OCI-LY7 (cell line): ENCODE results near the gene PTPRM. TPM values are rescaled to one million over a fixed set of nuclear protein-coding genes. Genes with fewer than 3 reads are reported as not detected.

Source experiments
- BruUV-seq: library from RNA; stranded (reverse); fragments of 400-500 nt; replicated peaks from 2 replicates; lab custom pipeline; 2021; lab: Mats Ljungman, UMichigan
- CTCF ChIA-PET: fragments of 300-600 bp; sonication (Branson Sonifier 250); formaldehyde crosslinking; loops from one replicate; lab custom pipeline; 2022; ENCODE audit warnings: antibody characterized with exemption; ENCODE audit not compliant: unreplicated experiment; lab: Charles Lee
- POLR2A ChIA-PET: fragments of 300-600 bp; sonication (Branson Sonifier 250); formaldehyde crosslinking; loops from one replicate; lab custom pipeline; 2022; ENCODE audit warnings: antibody characterized with exemption; lab: Charles Lee
- DNase-seq: peaks from one replicate; pipeline ENCODE4 v3.0.0-alpha.2; 2015; ENCODE audit warnings: low spot score
- H2AFZ ChIP-seq: fragments of 200-600 bp; sonication (generic), shearing (Covaris generic); 2 replicates; pipeline ENCODE4 v1.6.1; 2014; ENCODE audit warnings: mild to moderate bottlenecking, antibody characterized with exemption, low read length, moderate library complexity
- H3K27ac ChIP-seq: fragments of 200-600 bp; sonication (generic); 2 replicates; pipeline ENCODE4 v1.5.1; 2014; ENCODE audit warnings: mixed run types, low read depth, mild to moderate bottlenecking, moderate library complexity, low read length, inconsistent platforms; ENCODE audit not compliant: poor library complexity, severe bottlenecking
- H3K36me3 ChIP-seq: fragments of 200-600 bp; sonication (generic); 2 replicates; pipeline ENCODE4 v1.6.1; 2014; ENCODE audit warnings: mild to moderate bottlenecking, antibody characterized with exemption, low read length, moderate library complexity, mixed read lengths; ENCODE audit not compliant: insufficient read depth
- H3K4me1 ChIP-seq: fragments of 200-600 bp; sonication (generic); 2 replicates; pipeline ENCODE4 v1.5.1; 2014; ENCODE audit warnings: mild to moderate bottlenecking, low read length; ENCODE audit not compliant: insufficient read depth, poor library complexity, severe bottlenecking
- H3K4me2 ChIP-seq: fragments of 200-600 bp; sonication (generic); 2 replicates; pipeline ENCODE4 v1.6.1; 2014; ENCODE audit warnings: mild to moderate bottlenecking, low read length
- H3K4me3 ChIP-seq: fragments of 200-600 bp; sonication (generic); 2 replicates; pipeline ENCODE4 v1.5.1; 2014; ENCODE audit warnings: mild to moderate bottlenecking, low read depth, low read length; ENCODE audit not compliant: poor library complexity, severe bottlenecking
- H3K79me2 ChIP-seq: fragments of 200-600 bp; sonication (generic); 2 replicates; pipeline ENCODE4 v1.6.1; 2016; ENCODE audit warnings: low read depth, mild to moderate bottlenecking, low read length, moderate library complexity, mixed read lengths; ENCODE audit not compliant: insufficient read depth
- H3K9me2 ChIP-seq: fragments of 200-600 bp; sonication (generic); 2 replicates; pipeline ENCODE4 v1.6.1; 2016; ENCODE audit warnings: mild to moderate bottlenecking, low read length, mixed read lengths; ENCODE audit not compliant: insufficient read depth
- H3K9me3 ChIP-seq: fragments of 200-600 bp; sonication (generic); 2 replicates; pipeline ENCODE4 v1.6.1; 2014; ENCODE audit warnings: mild to moderate bottlenecking, mixed run types, low read length, mixed read lengths
- H4K20me1 ChIP-seq: fragments of 200-600 bp; sonication (generic); 2 replicates; pipeline ENCODE4 v1.6.1; 2014; ENCODE audit warnings: mild to moderate bottlenecking, antibody characterized with exemption, low read length, moderate library complexity, mixed read lengths; ENCODE audit not compliant: insufficient read depth
- CTCF ChIP-seq: fragments of 200-600 bp; sonication (generic); conservative IDR thresholded peaks from 2 replicates; pipeline ENCODE4 v1.5.1; 2014; ENCODE audit warnings: mild to moderate bottlenecking, antibody characterized with exemption, low read length, moderate library complexity, mixed read lengths
- EZH2phosphoT487 ChIP-seq: fragments of 200-600 bp; sonication (generic); IDR thresholded peaks from 2 replicates; pipeline ENCODE4 v1.6.1; 2018; ENCODE audit warnings: low read depth, borderline replicate concordance, mild to moderate bottlenecking, mixed run types, antibody characterized with exemption, low read length, moderate library complexity, mixed read lengths
- intact Hi-C: fragments of 100-400 bp; cut with micrococcal nuclease; formaldehyde crosslinking; loops from one replicate; pipeline ENCODE4 v1.10.0; 2022; ENCODE audit not compliant: unreplicated experiment
- total RNA-seq, 2 experiments: library from RNA; depleted of rRNA in 1 of 2; stranded (reverse); fragments of >200 nt in 1 of 2; shearing (Covaris generic) in 1 of 2; gene quantifications; 2 replicates each; pipeline ENCODE4 v1.2.3, GENCODE V29; 2014 to 2022

The PTPRM gene
- total RNA-seq, 2 experiments from 2014 or later: not detected

DNA sequence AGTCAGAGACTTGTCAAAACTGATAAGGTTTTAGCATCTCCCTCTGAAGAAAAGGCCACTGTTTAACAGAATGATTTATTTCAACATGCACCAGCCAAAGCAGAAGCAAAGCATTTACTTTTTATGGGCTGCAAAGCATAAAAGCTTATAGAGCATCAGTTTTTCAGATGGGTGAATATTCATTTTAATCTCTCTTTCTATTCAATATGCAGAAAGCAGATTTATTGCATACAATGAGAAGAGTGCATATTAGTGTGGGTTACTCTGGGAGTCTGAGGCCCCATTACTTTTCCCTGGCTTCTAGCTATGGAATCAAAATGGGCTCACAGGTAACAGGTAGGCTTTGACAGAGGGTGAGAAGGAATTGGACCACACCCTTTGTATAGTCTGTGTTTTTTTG is 9.0 kb downstream of the PTPRM start:
- Histone ChIP-seq H3K4me3 (no peak overlapping the region), H3K9me2 (no peaks in the 10 kb centered on the region), H4K20me1 (no peaks in the 10 kb centered on the region), H3K4me1 (no peaks in the 10 kb centered on the region), H2AFZ (no peak overlapping the region), H3K4me2 (no peak overlapping the region), H3K79me2 (no peaks in the 10 kb centered on the region), H3K9me3 (no peaks in the 10 kb centered on the region), H3K27ac (no peak overlapping the region), H3K36me3 (no peaks in the 10 kb centered on the region)
- CTCF ChIA-PET: no interaction called here
- POLR2A ChIA-PET: no interaction called here
- BruUV-seq: no TSS peak
- DNase-seq: no peak
- TF ChIP-seq CTCF: no peak
- intact Hi-C loops: no loop called here

- Histone ChIP-seq H3K9me2 (no peaks in the 10 kb centered on the region), H3K9me3 (no peaks in the 10 kb centered on the region), H3K36me3 (no peaks in the 10 kb centered on the region), H3K4me1 (no peaks in the 10 kb centered on the region), H3K27ac (no peak overlapping the region), H3K79me2 (no peaks in the 10 kb centered on the region), H3K4me3 (no peak overlapping the region), H2AFZ (no peak overlapping the region), H4K20me1 (no peaks in the 10 kb centered on the region), H3K4me2 (no peak overlapping the region)
- CTCF ChIA-PET: no interaction called here
- no peak for DNase-seq
- no TSS peak for BruUV-seq
- POLR2A ChIA-PET: no interaction called here
- TF ChIP-seq CTCF: no peak
- TF ChIP-seq EZH2phosphoT487: no peak
- intact Hi-C loops: no loop called here
Observed at GRCh38 chr18:7576685-7577084, 9.6 kb downstream of the PTPRM start.

- Histone ChIP-seq H3K79me2 (no peaks in the 10 kb centered on the region), H3K9me2 (no peaks in the 10 kb centered on the region), H3K4me1 (no peaks in the 10 kb centered on the region), H3K4me2 (no peak overlapping the region), H2AFZ (no peak overlapping the region), H3K4me3 (no peak overlapping the region), H4K20me1 (no peaks in the 10 kb centered on the region), H3K27ac (no peak overlapping the region), H3K36me3 (no peaks in the 10 kb centered on the region), H3K9me3 (no peaks in the 10 kb centered on the region)
- BruUV-seq: no TSS peak
- intact Hi-C loops: no loop called here
- DNase-seq: no peak
- TF ChIP-seq EZH2phosphoT487 (no peak), CTCF (no peak)
- POLR2A ChIA-PET: interaction anchor here (1.1 kb wide), 1 partner anchor 16 kb away, joined by 3 read pairs; no protein-coding TSS in a partner anchor
- CTCF ChIA-PET: no interaction called here
Observed at GRCh38 chr18:7577706-7578105, 10.6 kb downstream of the PTPRM start.
